ENCODE measurements around the gene LRRC58.
"Not testable (repeated sequence)": the region's sequence is repeated elsewhere in the genome, so short reads cannot be mapped to it uniquely, and the experiment has no call there.

Gene LRRC58

DNA sequence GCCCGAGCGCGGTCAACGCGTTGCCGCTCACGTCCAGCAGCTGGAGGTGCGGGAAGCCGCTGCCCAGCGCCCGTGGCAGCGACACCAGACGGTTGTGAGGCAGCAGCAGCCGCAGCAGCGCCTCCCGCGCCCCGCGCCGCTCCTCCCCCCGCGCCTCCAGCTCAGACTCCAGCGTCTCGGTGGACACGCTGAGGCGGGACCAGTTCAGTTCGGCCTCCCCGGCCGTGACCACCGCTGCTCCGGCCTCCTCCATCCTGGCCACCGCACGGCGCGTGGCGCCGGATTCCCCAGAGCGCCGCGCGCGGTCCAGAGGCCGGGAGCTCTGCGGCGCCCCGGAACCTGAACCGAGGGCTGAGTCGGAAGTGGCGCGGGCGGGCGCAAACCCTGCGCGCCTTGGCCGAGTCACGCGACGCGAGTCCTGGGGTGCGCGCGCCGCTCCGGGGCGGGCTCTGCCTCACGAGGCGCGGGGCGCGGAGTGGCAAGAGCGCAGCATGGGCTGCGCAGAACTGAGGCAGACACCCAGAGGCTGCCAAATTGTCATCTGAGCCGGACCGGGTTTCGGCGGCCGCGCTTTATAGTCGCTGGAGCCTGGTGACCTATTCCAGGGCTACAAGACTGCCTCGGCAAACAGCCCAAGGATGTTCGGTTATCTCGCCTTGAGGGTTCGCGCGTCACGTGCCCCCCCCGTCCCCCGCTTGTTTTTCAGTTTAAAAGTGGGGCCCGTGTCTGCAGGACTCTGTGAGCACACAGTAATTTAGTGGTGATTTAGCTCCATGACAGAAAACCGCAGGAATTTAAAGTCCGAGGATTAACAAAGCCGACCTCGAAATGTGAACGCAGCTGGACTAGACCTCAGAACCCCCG, at the start of gene LRRC58:
TSS of gene LRRC58 (minus strand) at position 364 of the 864 bp plus-strand sequence. CDS start at position 253, 111 bp downstream.
- peak; percentile 96 for DNase-seq (ENCODE audit: low read depth)

DNA sequence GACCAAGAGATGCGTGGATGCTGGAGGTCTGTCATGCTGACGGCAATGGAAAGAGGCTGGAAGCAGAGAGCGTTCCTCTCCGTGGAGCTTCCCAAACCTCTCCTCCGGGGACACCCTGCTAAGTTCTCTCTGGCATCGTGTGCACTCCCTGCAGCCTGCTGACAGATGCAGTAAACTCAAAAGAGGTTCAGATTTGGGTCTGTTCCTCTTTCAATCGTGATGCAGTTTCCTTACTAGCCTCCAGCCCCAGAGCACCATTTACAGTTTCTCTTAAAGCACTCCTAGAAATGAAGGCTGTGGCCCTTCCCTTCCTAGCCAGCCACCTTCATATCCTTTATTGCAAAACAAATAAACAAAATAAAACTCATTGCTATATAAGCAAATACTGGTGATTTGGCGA, 47.3 kb upstream of the LRRC58 start:
- DNase-seq (ENCODE audit: low read depth): no peak

DNA sequence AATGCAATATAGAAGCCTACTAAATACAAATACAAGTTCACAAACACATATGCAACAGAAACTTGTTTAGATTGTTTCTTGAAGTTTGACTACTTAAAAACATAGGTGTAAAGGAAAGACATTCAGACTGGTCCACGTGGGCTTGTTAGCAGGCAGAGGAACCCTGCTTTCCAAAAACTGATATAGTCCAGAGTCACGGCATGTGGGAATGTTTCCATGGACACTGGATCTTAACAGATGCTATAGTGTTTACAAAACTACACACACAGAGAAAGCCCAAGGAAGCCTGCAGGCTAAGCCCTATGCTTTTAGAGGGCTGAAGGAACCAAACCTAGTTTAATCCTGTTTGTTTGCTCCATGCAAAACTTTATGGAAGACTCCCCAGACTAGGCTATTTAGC, 45.2 kb upstream of the LRRC58 start:
- DNase-seq (ENCODE audit: low read depth): no peak

DNA sequence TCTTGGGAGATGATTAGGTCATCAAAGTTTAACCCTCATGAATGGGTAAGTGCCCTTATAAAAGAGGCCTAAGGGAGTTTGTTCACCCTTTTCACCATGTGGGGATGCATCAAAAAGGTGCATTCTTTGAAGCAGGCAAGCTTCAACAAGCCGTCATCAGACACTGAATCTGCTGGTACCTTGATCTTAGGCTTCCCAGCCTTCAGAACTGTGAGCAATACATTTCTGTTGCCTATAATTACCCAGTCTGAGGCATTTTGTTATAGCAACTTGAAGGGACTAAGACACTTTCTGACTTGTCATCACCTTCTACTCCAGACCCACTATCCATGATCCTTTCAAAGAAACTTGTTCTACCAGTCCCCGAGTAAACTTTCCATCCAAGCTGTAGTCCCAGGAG, 44.6 kb upstream of the LRRC58 start:
- DNase-seq (ENCODE audit: low read depth): no peak

DNA sequence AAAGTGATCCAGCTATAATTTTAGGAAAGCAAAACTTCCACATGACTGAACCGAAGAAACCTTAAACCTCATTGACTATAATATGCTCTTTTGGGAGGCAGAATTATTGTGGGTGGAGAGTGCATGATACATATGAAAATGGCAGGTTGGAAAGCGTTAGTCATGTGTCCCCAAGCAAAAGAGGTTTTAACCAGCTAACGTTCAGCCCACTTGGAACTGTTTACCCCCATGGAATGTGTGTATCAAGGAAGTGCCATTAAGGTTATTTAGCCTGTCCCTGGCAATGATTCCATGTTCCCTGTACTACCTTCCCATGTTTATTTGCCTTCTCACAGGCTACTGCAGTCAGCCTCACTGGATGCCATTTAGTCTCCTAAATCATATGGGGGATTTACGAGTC, 44.1 kb upstream of the LRRC58 start:
- DNase-seq (ENCODE audit: low read depth): peak; percentile 28

DNA sequence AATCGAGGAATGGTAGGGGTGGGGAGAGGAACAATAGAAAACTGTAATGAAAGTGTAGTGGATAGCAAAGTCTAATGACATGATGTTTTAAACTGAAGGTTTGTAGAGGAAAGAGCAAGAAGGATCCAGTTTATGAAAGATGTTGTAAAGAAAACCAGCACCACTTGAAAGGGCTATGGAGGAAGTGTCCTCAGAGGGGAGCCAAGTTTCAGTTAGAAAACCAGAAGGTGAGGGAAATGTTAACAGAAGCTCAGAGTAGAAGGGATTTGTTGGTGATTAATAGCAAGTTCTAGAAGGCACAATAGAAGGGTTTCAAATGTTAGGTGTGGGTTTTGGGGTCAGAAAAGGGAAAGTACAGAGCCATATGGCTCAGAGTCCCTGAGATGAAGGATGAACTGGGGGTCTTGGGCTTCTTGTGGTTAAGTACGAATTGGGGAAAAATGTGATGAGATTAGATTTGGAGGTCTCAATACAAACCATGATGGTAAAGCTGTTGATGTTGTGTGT, 33.8 kb upstream of the LRRC58 start:
- DNase-seq (ENCODE audit: low read depth): no peak

DNA sequence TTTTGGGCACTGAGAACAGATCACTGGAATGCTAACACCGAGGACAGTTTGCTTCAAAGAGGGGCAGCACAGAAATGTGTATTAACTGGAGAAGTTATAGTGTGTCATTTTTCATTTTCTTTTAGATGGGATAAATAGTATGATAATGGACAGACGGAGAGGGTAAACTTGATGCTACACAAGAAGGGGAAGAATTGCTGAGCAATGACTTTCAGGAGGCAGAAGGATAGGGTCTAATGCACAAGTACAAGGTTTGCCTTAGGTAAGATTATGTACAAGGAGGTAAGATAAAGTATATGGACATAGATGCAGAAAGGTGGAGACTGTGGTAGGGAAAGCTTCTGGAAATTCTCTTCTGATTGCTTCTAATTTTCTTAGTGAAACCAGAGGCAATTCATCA, 32.3 kb upstream of the LRRC58 start:
- DNase-seq (ENCODE audit: low read depth): no peak

DNA sequence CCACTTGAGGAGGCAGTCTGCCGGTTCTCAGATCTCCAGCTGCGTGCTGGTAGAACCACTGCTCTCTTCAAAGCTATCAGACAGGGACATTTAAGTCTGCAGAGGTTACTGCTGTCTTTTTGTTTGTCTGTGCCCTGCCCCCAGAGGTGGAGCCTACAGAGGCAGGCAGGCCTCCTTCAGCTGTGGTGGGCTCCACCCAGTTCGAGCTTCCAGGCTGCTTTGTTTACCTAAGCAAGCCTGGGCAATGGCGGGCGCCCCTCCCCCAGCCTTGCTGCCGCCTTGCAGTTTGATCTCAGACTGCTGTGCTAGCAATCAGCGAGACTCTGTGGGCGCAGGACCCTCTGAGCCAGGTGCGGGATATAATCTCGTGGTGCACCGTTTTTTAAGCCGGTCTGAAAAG, 28.8 kb upstream of the LRRC58 start:
- DNase-seq (ENCODE audit: low read depth): not testable (repeated sequence)

DNA sequence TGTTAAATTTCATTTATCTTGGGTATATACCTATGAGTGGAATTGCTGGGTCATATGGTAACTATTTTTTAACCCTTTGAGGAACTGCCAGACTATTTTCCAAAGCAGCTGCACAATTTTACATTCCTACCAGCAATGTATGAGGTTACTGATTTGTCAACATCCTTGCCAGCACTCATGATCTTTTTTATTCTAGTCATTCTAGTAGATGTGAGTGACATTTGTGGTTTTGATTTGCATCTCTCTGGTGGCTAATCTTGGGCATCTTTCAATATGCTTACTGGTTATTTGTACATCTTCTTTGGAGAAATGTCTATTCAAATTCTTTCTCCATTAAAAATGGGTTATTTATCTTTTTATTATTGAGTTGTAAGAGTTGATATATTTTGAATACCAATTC, 21.3 kb upstream of the LRRC58 start:
- DNase-seq (ENCODE audit: low read depth): no peak

DNA sequence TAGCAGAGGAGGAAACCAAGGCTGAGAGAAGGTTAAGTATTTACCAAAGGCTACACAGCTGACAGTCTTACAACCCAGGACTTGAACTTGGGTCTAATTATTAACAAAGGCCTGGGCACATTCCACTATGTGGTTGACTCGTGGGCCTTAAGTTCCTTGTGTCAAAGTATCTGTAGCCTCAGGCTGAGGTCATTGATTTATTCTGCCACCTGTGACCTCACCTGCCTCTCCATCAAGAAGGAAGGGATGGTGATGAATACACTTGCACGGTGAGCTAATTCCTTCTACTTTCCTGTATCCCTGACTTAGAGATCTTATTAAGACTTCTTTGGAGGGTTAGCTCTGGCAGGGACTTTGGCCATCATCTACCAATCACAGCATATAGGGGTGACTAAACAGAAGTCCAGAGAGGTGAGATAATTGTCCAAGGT, 19.9 kb upstream of the LRRC58 start:
- DNase-seq (ENCODE audit: low read depth): no peak

DNA sequence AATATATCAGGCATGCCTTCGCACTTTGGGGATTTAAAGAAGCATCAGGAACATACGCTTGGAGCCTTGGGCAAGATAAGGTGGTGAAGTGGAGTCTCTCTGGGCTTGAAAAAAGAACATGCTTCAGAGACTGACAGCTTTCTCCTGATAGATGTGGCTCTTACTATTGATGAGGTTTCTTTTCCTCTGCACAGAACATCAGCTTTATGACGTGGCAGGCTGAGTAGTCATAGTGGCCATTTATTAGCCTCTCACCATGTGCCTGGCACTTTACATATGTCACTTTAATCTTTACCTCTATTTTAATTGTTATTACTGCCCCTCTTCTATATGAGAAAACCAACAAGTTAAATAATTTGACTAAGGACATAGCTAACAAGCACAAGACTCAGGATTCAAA, 19.0 kb upstream of the LRRC58 start:
- DNase-seq (ENCODE audit: low read depth): no peak

DNA sequence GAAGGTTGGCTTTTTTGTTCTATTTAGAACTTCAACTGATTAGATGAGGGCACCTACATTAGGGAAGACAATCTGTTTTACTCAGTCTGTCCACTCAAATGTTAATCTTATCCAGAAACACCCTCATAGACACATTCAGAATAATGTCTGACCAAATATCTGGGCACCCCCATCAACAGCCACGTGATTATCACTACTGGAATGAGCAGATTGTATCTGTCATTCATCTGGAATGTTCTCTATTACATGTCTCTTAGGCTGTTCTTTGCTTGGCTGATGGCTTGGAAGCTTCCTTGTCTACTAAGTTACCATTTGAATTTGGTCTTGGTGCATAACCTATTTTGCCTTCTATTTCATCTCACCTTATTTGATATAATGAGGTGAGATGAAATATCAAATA, 15.7 kb upstream of the LRRC58 start:
- peak; percentile 3 for DNase-seq (ENCODE audit: low read depth)

DNA sequence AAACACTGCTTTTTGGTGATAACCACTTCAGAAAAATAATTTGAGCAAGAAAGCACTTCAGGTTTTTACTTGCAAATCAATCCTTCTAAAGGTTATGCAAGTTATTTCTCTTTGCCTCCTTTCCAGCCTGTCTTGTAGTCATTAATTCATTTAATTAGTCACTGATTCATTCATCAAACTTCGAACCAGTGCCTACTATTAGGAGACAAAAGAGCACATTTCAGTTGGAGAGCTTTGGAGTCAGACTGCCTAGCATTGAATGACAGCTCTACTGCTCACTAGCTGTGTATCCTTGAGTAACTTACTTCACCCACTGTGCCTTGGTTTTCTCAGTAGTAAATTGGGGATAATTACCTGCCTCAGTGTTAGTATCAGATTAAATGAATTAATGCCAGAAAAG, 14.9 kb upstream of the LRRC58 start:
- DNase-seq (ENCODE audit: low read depth): no peak

DNA sequence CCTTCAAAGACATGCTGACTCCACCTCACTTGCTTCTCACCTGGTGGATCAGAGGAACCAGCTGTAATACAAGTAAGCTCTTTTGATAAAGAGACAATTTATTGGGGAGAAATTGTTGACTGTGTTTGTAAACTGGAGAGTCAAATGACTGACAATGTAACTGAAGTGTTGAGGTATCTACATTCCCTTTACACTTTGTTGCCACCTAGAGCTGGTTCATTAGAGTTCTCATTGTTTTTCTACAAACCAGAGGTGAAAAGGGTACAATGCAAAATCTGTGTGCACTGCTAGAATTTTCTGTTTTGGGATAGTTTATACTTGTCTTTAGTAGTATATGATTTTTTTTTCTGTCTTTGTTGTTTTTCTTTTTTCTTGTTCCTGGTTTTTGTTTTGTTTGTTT, 8.7 kb upstream of the LRRC58 start:
- no peak for DNase-seq (ENCODE audit: low read depth)

DNA sequence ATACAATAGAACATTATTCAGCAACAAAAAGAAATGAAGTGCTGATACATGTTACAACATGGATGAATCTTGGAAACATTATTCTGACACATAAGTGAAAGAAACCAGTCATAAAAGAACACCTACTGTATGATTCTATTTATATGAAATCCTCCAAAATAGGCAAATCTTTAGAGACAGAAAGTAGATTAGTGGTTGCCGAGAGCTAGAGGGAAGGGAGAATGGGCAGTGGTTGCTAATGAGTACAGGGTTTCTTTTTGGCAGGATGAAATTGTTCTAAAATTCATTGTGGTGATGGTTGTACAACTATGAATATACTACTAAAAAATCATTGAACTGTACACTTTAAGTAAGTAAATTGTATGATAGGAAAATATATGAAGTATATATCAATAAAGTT, 6.3 kb upstream of the LRRC58 start:
- DNase-seq (ENCODE audit: low read depth): no peak

DNA sequence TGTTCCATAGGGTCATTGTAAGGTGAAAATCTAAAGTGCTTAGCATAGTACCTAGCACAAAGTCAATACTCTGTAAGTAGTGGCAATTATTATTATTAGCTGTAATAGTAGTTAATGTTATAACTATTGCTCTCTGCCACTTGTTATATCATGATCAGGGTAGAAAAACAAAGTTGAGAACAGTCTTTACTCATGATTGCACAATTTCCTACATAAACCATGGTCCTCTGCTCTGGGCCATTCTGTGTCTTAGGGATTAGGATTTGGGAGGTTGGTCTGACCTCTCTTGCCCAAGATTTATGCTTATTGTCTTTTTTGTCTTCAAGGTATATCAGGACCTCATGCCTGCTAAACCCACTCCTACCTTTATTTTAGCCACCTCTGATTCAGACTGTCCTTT, 4.3 kb upstream of the LRRC58 start:
- DNase-seq (ENCODE audit: low read depth): no peak

DNA sequence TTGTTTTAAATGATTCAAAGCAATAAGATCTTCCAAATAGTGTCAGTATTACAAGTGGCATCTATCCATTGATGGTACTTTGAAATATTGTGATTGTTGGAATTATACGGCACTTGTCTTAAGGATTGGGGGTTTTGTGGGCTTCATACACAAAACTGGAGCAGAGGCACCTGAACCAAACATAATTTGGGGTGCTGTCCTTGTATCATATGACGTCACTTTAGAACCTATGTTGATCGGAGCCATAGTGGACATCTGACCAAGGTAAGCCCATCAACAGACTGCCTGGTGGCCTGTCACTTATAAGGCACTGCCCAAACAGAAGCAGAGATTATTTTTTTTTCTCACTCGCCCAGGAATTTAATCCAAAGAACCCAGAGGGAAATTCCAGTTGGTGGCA, 2.9 kb upstream of the LRRC58 start:
- DNase-seq (ENCODE audit: low read depth): no peak

DNA sequence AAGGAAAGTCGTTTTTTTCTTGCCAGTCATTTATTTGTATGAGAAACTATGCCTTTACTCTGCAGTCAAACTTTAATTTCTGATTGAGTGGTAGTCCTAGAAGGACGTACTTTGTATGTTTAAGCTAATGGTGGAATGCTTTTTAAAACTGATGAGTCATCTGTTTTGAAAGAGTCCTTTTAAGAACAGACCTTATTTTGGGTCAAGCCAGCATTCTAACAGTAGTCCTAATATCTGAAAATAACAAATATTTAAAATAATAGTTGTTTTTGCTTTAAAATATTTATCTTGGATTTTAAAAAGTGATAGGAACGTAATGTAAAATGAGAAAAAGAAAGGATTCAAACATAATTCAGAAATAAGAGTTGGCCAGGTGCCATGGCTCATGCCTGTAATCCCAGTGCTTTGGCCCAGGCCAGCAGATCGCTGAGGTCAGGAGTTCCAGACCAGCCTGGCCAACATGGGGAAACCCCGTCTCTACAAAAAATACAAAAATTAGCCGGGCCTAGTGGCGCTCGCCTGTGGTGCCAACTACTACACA, 1.3 kb upstream of the LRRC58 start:
- peak; percentile 71 for DNase-seq (ENCODE audit: low read depth)

DNA sequence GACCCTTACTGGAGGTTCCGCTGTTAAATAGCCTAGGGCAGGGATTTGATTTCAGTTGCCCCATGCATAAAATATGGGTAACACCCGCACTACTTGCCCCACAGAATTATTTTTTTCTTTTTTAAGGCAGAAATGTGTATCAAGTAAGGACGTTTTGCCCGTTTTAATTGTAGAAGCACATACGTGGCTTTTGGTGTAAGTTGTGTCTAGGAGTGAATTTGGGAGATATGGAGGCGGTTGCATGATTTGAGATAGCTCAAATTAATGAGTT, 636 bp upstream of the LRRC58 start:
- no peak for DNase-seq (ENCODE audit: low read depth)

DNA sequence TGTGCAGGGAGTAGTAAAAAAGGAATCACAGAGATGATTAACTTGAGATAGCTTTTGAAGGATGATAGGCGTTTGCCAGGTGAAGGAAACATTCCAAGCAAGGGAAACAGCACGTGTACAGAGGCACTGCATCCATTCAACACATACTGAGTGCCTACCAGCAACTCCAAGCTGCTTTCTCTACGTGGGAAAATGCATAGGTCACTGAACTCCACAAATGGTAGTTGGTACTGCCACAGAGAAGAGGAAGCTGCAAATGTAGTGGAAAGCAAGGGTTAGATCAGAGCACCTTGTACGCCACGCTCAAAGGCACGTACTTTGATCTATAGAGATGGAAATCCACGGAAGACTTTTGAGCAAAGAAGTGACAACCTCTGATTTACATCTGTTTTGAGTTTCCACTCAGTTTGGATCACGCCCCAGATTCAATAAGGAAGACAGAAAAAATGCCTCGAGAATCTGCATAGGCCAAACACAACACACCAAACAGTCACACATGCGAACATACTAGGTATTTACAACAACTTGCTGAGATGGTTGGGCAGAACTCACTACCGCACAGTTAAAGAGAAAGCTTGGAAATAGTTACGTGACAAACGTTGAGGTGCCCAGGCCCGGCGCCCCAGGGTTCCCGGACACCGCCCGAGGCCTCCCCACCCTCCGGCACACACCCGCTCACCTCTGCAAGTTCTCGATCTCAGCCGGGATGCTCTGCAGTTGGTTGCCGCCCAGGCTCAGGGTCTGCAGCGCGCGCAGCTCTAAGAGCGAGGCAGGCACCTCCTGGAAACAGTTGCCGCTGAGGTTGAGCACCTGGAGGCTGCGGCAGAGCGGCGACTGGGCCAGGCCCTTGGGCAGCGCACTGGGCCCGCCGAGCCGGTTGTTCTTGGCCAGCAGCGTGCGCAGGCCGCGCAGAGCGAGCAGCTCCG, 826 bp downstream of the LRRC58 start:
- peak; percentile 27 for DNase-seq (ENCODE audit: low read depth)

DNA sequence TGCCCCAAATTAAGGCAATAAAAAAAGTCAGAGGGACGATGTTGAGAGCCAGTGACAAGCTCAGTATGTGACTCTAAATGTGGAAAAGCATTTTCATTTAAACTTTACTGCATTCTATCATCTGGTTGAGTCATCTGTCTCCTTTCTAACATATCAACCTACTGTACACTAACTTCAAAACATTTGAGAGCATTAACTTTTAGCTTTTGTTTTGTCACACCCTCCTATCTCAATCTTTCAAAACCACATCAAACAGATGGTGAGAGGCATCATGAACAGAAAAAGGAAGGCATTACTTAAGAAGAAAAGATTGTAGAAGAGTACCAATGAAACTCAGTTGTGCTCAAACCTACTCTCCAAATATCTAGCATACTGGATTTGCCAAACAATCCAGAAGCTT, 4.8 kb downstream of the LRRC58 start:
- DNase-seq (ENCODE audit: low read depth): no peak

DNA sequence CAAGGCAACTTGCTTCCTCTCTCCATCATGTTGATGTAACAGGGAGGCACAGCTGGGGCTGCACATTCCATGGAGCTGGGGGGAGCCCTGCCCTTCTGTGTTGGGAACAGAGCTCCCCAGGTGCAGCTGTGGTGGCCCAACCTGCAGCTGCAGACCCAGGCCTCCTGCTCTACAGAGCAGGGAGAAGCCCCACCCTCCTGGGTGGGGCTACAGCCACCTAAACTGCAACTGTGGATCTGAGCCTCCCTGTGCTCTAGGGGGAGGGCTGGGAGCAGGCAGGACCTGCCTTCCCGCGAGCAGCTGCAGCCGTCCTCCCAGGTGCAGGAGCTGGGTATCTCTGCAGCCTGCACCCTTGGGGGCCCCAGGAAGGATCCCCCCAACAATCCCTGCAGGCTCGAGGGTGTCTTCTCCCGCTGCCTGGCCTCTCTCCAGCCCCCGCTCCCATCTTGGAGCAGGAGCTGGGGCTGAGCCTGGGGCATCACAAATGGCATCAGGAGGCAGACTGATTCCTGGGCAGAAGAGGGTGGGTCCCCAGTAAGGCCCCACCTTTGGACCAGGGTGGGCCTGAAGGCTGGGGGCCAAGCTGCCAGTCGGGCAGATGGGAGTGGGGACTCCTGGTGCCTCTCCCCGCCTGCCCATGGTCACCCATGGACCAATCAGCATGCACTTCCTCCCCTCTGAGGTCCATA, 7.4 kb downstream of the LRRC58 start:
- DNase-seq (ENCODE audit: low read depth): no peak

All from fibroblast of gingiva (primary cell).